ENCODE results near the gene ADAM10. TPM values are rescaled to one million over a fixed set of nuclear protein-coding genes. Genes with fewer than 3 reads are reported as not detected.

The ADAM10 gene
- total and polyA plus RNA-seq, 2 of the 8 experiments (the other 6 are each of a cell fraction or from before 2014, with no cell fraction given), result 46.5 to 163 TPM

GRCh38 chr15:58676766-58677165 lies 72.7 kb downstream of the ADAM10 start:
- TF ChIP-seq YY1 (IDR thresholded peaks at IDR 0.05; ENCODE audit: low read depth, low read length) (no peak), TEAD4 (IDR thresholded peaks at IDR 0.05; ENCODE audit: low read depth, low read length) (no peak), GTF2F1 (IDR thresholded peaks at IDR 0.05; ENCODE audit: borderline replicate concordance, low read depth, low read length) (no peak), TAF7 (optimal IDR thresholded peaks at IDR 0.05; ENCODE audit: borderline replicate concordance, low read depth, low read length) (no peak), GABPA (IDR thresholded peaks at IDR 0.05; ENCODE audit: borderline replicate concordance, insufficient read depth, low read length) (no peak), HDAC6 (IDR thresholded peaks at IDR 0.05; ENCODE audit: low read depth, low read length) (no peak), CEBPB (IDR thresholded peaks at IDR 0.05; ENCODE audit: low read depth, low read length) (no peak), SIX5 (IDR thresholded peaks at IDR 0.05; ENCODE audit: low read depth, low read length) (no peak)
- TF ChIP-seq, protein P1, sequence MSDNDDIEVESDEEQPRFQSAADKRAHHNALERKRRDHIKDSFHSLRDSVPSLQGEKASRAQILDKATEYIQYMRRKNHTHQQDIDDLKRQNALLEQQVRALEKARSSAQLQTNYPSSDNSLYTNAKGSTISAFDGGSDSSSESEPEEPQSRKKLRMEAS (IDR thresholded peaks at IDR 0.05), result no peak
- TF ChIP-seq, protein P2, sequence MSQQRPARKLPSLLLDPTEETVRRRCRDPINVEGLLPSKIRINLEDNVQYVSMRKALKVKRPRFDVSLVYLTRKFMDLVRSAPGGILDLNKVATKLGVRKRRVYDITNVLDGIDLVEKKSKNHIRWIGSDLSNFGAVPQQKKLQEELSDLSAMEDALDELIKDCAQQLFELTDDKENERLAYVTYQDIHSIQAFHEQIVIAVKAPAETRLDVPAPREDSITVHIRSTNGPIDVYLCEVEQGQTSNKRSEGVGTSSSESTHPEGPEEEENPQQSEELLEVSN (IDR thresholded peaks at IDR 0.05), result no peak
- H3K27me3 ChIP-seq (replicated peaks in 1 of 4; ENCODE audit: control insufficient read depth in 3 of 4, extremely low read depth in 1 of 4, insufficient read depth in 3 of 4, low read length in 3 of 4), result no peaks in the 10 kb centered on the region
- FAIRE-seq, result no peak

More at GRCh38 chr15:58676766-58677165, 72.7 kb downstream of the ADAM10 start:
- Histone ChIP-seq H3K56ac (replicated peaks; ENCODE audit: insufficient read length, low read depth, low read length) (no peak overlapping the region), H2AK5ac (ENCODE audit: low read depth, low read length) (no peak overlapping the region), H3K79me2 (ENCODE audit: control insufficient read depth in 1 of 2, insufficient read depth in 2 of 2, low read length in 2 of 2) (no peaks in the 10 kb centered on the region; a peak in 1 of 4 replicates), H3K14ac (ENCODE audit: insufficient read length) (no peak overlapping the region), H2BK20ac (ENCODE audit: low read length) (no peak overlapping the region), H2AFZ (ENCODE audit: low read length) (no peak overlapping the region), H3K18ac (ENCODE audit: extremely low read depth, low read length) (no peak overlapping the region), H2BK5ac (ENCODE audit: low read depth, low read length) (no peak overlapping the region), H3K27ac (ENCODE audit: low read depth, low read length) (no peak overlapping the region), H3K4me2 (ENCODE audit: insufficient read depth in 1 of 2, low read depth in 2 of 2, low read length in 2 of 2) (no peak overlapping the region), H3K4ac (replicated peaks; ENCODE audit: insufficient read length, low read depth, low read length) (no peak overlapping the region), H3K23me2 (ENCODE audit: low read depth, low read length) (no peaks in the 10 kb centered on the region), H2BK12ac (ENCODE audit: low read depth, low read length) (no peak overlapping the region), H2BK120ac (replicated peaks; ENCODE audit: low read depth, low read length) (no peak overlapping the region), H3K36me3 (ENCODE audit: control insufficient read depth in 2 of 4, insufficient read depth in 4 of 4, low read length in 3 of 4) (peaks cover 0 to 2% (median 0%) of the 10 kb centered on the region in 4 experiments; a peak in 1 of 8 replicates), H3K79me1 (ENCODE audit: low read depth, low read length) (no peaks in the 10 kb centered on the region), H4K5ac (ENCODE audit: insufficient read length, low read depth, low read length) (no peak overlapping the region), H3K23ac (ENCODE audit: insufficient read length) (no peak overlapping the region), H4K20me1 (replicated peaks in 1 of 2; ENCODE audit: control insufficient read depth in 1 of 2, insufficient read depth in 2 of 2, low read length in 2 of 2) (peaks cover 0 to 2% of the 10 kb centered on the region in 2 experiments), H3K9me3 (ENCODE audit: insufficient read depth in 2 of 2, low read depth in 1 of 2, low read length in 1 of 2) (no peaks in the 10 kb centered on the region), H3K4me3 (ENCODE audit: extremely low read depth in 1 of 4, insufficient read depth in 2 of 4, low read depth in 3 of 4, low read length in 4 of 4) (no peak overlapping the region), H2BK15ac (ENCODE audit: low read length) (no peak overlapping the region), H4K8ac (ENCODE audit: extremely low read depth, insufficient read depth, low read length) (no peak overlapping the region), H4K91ac (replicated peaks; ENCODE audit: insufficient read length, low read length) (no peak overlapping the region), H3K9ac (replicated peaks in 1 of 4; ENCODE audit: extremely low read depth in 1 of 4, low read depth in 3 of 4, low read length in 3 of 4) (no peak overlapping the region), H3K4me1 (replicated peaks in 1 of 4; ENCODE audit: control insufficient read depth in 3 of 4, insufficient read depth in 4 of 4, low read length in 3 of 4) (no peaks in the 10 kb centered on the region)
- WGBS, 2 experiments (ENCODE audit: extremely low coverage in 1 of 2, insufficient coverage in 1 of 2, insufficient read length in 1 of 2, insufficient replicate concordance in 2 of 2, low coverage in 1 of 2, low lambda C conversion rate in 2 of 2, missing lambda C conversion rate in 1 of 2), result 98% methylated on average over 4 of the region's 4 CpGs; no CpG with 5 or more reads in 1 of the 2 experiments
- POLR2A ChIA-PET (ENCODE audit: partially characterized antibody), result no interaction called here
- CTCF ChIA-PET (ENCODE audit: partially characterized antibody), result interaction anchor here (0.6 to 1.4 kb wide), 2 partner anchors 8 to 83 kb away, joined by 3 read pairs; no protein-coding TSS in a partner anchor
- DNase-seq (ENCODE audit: low read depth in 1 of 2, low spot score in 2 of 2), result no peak

Data from H1 (cell line).